Panc1 (cell line): ENCODE data around the gene SLC29A1. TPM values are rescaled to one million over a fixed set of nuclear protein-coding genes. Genes with fewer than 3 reads are reported as not detected.

Experiments
- ATAC-seq: fragments of 200-7000 bp; cut with Tn5 transposase; 2 replicates; pipeline ENCODE4 v1.9.1; 2020; ENCODE audit warnings: mild to moderate bottlenecking, moderate library complexity
- BruUV-seq: library from RNA; stranded (reverse); fragments of 400-500 nt; replicated peaks from 2 replicates; lab custom pipeline; 2021; lab: Mats Ljungman, UMichigan
- CTCF ChIA-PET: fragments of 300-600 bp; sonication (Branson Sonifier 250); formaldehyde crosslinking; loops from one replicate; lab custom pipeline; 2022; ENCODE audit warnings: antibody characterized with exemption; lab: Charles Lee
- POLR2A ChIA-PET: fragments of 300-600 bp; sonication (Branson Sonifier 250); formaldehyde crosslinking; loops from one replicate; lab custom pipeline; 2022; ENCODE audit warnings: antibody characterized with exemption; lab: Charles Lee
- DNase-seq: peaks from one replicate; pipeline ENCODE4 v3.0.0-alpha.2; 2010; ENCODE audit warnings: low read depth, low spot score
- H3K27ac ChIP-seq: 2 replicates; pipeline ENCODE4 v1.5.1; 2011; ENCODE audit warnings: mild to moderate bottlenecking, low read length, inconsistent platforms
- H3K27me3 ChIP-seq: fragments of 200-500 bp; sonication (Bioruptor generic); 2 replicates; pipeline ENCODE4 v1.6.0; 2014; ENCODE audit warnings: low read length, inconsistent platforms; ENCODE audit not compliant: control insufficient read depth, insufficient read depth
- H3K36me3 ChIP-seq: fragments of 200-500 bp; sonication (Bioruptor generic); 2 replicates; pipeline ENCODE4 v1.5.1; 2014; ENCODE audit warnings: inconsistent platforms, mild to moderate bottlenecking, low read length, moderate library complexity; ENCODE audit not compliant: control insufficient read depth, insufficient read depth
- H3K4me1 ChIP-seq: 2 replicates; pipeline ENCODE4 v1.5.1; 2011; ENCODE audit warnings: inconsistent platforms, mild to moderate bottlenecking, low read length, moderate library complexity; ENCODE audit not compliant: control insufficient read depth, insufficient read depth
- H3K4me3 ChIP-seq, 2 experiments: 2 replicates each; pipeline ENCODE4 v1.5.1; 2011 to 2012; ENCODE audit warnings: low read depth in 2 of 2, low read length in 2 of 2, mild to moderate bottlenecking in 2 of 2, inconsistent platforms in 1 of 2, moderate library complexity in 1 of 2
- H3K9me3 ChIP-seq: fragments of 200-500 bp; sonication (Bioruptor generic); 2 replicates; pipeline ENCODE4 v1.5.1; 2014; ENCODE audit warnings: low read depth, mild to moderate bottlenecking, inconsistent platforms, low read length, moderate library complexity; ENCODE audit not compliant: control insufficient read depth, insufficient read depth
- POLR2AphosphoS5 ChIP-seq: IDR thresholded peaks from 2 replicates; pipeline ENCODE4 v1.6.1; 2012; ENCODE audit warnings: mild to moderate bottlenecking, low read depth, low read length, moderate library complexity
- SIN3A ChIP-seq: IDR thresholded peaks from 2 replicates; pipeline ENCODE4 v1.6.1; 2012; ENCODE audit warnings: low read depth, mild to moderate bottlenecking, low read length, moderate library complexity, borderline replicate concordance; ENCODE audit not compliant: insufficient read depth
- TCF7L2 ChIP-seq: IDR thresholded peaks from 2 replicates; pipeline ENCODE4 v1.6.1; 2011; ENCODE audit warnings: mild to moderate bottlenecking, low read depth, low read length, inconsistent platforms
- in situ Hi-C: cut with HindIII; loops from 2 replicates; pipeline ENCODE4 v1.10.0; 2016; ENCODE audit warnings: low sequenced_read_pairs, low pct_unique_long_range_greater_than_20kb
- intact Hi-C: fragments of 100-400 bp; cut with micrococcal nuclease; formaldehyde crosslinking; loops from one replicate; pipeline ENCODE4 v1.10.0; 2022; ENCODE audit not compliant: unreplicated experiment
- total RNA-seq: library from RNA; stranded (reverse); gene quantifications from one replicate; pipeline ENCODE4 v1.2.1, GENCODE V29; 2021; ENCODE audit not compliant: unreplicated experiment
- TF ChIP-seq, protein P1 (sequence below): fragments of 450-650 bp; IDR thresholded peaks from 2 replicates; pipeline ENCODE4 v1.5.1; 2017; ENCODE audit warnings: mild to moderate bottlenecking
- TF ChIP-seq, protein P2 (sequence below), 2 experiments: IDR thresholded peaks; 2 replicates each; pipeline ENCODE4 v1.6.1; 2011 to 2012; ENCODE audit warnings: low read depth in 2 of 2, control low read depth in 1 of 2, low read length in 1 of 2, mild to moderate bottlenecking in 1 of 2, moderate library complexity in 1 of 2; ENCODE audit not compliant: insufficient read depth in 1 of 2

Gene SLC29A1
- total RNA-seq, 1 experiment from 2014 or later: 263 TPM

GRCh38 chr6:44201638-44202303, 21.6 kb upstream of the SLC29A1 start:
- POLR2A ChIA-PET: no interaction called here
- no peak overlapping the region for H3K4me3 ChIP-seq
- CTCF ChIA-PET: no interaction called here

GRCh38 chr6:44202332-44202971, 20.9 kb upstream of the SLC29A1 start:
- no peak for ATAC-seq
- H3K36me3 ChIP-seq: no peaks in the 10 kb centered on the region
- no peaks in the 10 kb centered on the region for H3K9me3 ChIP-seq
- no peak for DNase-seq
- peaks cover 30% of the 10 kb centered on the region for H3K4me1 ChIP-seq
- in situ Hi-C loops (no loop called here), intact Hi-C loops (no loop called here)
- TF ChIP-seq, protein P1, sequence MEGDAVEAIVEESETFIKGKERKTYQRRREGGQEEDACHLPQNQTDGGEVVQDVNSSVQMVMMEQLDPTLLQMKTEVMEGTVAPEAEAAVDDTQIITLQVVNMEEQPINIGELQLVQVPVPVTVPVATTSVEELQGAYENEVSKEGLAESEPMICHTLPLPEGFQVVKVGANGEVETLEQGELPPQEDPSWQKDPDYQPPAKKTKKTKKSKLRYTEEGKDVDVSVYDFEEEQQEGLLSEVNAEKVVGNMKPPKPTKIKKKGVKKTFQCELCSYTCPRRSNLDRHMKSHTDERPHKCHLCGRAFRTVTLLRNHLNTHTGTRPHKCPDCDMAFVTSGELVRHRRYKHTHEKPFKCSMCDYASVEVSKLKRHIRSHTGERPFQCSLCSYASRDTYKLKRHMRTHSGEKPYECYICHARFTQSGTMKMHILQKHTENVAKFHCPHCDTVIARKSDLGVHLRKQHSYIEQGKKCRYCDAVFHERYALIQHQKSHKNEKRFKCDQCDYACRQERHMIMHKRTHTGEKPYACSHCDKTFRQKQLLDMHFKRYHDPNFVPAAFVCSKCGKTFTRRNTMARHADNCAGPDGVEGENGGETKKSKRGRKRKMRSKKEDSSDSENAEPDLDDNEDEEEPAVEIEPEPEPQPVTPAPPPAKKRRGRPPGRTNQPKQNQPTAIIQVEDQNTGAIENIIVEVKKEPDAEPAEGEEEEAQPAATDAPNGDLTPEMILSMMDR: no peak
- TF ChIP-seq POLR2AphosphoS5 (no peak), SIN3A (no peak)
- CTCF ChIA-PET: no interaction called here
- BruUV-seq: no TSS peak
- no peak overlapping the region for H3K4me3 ChIP-seq
- POLR2A ChIA-PET: interaction anchor here (0.6 kb wide), 2 partner anchors 22 to 35 kb away, joined by 3 to 5 read pairs; no protein-coding TSS in a partner anchor
- H3K27ac ChIP-seq: peak overlapping the region; percentile 68; the same call in 1 of the 2 replicates
- no peaks in the 10 kb centered on the region for H3K27me3 ChIP-seq

More at GRCh38 chr6:44201638-44202303, 21.6 kb upstream of the SLC29A1 start:
- intact Hi-C loops: no loop called here
- TF ChIP-seq POLR2AphosphoS5 (no peak), SIN3A (no peak), TCF7L2 (no peak)
- TF ChIP-seq, protein P1: no peak
- TF ChIP-seq, protein P2, sequence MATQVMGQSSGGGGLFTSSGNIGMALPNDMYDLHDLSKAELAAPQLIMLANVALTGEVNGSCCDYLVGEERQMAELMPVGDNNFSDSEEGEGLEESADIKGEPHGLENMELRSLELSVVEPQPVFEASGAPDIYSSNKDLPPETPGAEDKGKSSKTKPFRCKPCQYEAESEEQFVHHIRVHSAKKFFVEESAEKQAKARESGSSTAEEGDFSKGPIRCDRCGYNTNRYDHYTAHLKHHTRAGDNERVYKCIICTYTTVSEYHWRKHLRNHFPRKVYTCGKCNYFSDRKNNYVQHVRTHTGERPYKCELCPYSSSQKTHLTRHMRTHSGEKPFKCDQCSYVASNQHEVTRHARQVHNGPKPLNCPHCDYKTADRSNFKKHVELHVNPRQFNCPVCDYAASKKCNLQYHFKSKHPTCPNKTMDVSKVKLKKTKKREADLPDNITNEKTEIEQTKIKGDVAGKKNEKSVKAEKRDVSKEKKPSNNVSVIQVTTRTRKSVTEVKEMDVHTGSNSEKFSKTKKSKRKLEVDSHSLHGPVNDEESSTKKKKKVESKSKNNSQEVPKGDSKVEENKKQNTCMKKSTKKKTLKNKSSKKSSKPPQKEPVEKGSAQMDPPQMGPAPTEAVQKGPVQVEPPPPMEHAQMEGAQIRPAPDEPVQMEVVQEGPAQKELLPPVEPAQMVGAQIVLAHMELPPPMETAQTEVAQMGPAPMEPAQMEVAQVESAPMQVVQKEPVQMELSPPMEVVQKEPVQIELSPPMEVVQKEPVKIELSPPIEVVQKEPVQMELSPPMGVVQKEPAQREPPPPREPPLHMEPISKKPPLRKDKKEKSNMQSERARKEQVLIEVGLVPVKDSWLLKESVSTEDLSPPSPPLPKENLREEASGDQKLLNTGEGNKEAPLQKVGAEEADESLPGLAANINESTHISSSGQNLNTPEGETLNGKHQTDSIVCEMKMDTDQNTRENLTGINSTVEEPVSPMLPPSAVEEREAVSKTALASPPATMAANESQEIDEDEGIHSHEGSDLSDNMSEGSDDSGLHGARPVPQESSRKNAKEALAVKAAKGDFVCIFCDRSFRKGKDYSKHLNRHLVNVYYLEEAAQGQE (IDR thresholded peaks at IDR 0.05; ENCODE audit: insufficient read depth in 1 of 2, low read depth in 2 of 2, low read length in 1 of 2): no peak
- peaks cover 30% of the 10 kb centered on the region for H3K4me1 ChIP-seq
- H3K27ac ChIP-seq: no peak overlapping the region
- in situ Hi-C loops: no loop called here
- H3K36me3 ChIP-seq: no peaks in the 10 kb centered on the region
- ATAC-seq (no peak), DNase-seq (no peak)
- H3K27me3 ChIP-seq: no peaks in the 10 kb centered on the region
- no TSS peak for BruUV-seq
- H3K9me3 ChIP-seq: no peaks in the 10 kb centered on the region
